ENCODE results near the gene SYT8.

GRCh38 chr11:1856306-1857005 is 21.7 kb downstream of the SYT8 start:
- TF ChIP-seq POLR2A (IDR thresholded peaks at IDR 0.05; ENCODE audit: low read depth, low read length): no peak; the same call in 1 of the 2 replicates
- TF ChIP-seq POLR2AphosphoS5 (IDR thresholded peaks at IDR 0.05; ENCODE audit: low read depth, low read length): no peak; the same call in 1 of the 2 replicates
- TF ChIP-seq TAF1 (IDR thresholded peaks at IDR 0.05; ENCODE audit: low read depth, low read length): no peak
- TF ChIP-seq POU2F2 (IDR thresholded peaks at IDR 0.05; ENCODE audit: low read depth, low read length): no peak
- TF ChIP-seq SPI1 (IDR thresholded peaks at IDR 0.05; ENCODE audit: low read depth, low read length): no peak

Measured in GM12891 (cell line).